Measurements from ENCODE around the gene FICD.
"Not testable (repeated sequence)": the region's sequence is repeated elsewhere in the genome, so short reads cannot be mapped to it uniquely, and the experiment has no call there.

FICD gene

DNA sequence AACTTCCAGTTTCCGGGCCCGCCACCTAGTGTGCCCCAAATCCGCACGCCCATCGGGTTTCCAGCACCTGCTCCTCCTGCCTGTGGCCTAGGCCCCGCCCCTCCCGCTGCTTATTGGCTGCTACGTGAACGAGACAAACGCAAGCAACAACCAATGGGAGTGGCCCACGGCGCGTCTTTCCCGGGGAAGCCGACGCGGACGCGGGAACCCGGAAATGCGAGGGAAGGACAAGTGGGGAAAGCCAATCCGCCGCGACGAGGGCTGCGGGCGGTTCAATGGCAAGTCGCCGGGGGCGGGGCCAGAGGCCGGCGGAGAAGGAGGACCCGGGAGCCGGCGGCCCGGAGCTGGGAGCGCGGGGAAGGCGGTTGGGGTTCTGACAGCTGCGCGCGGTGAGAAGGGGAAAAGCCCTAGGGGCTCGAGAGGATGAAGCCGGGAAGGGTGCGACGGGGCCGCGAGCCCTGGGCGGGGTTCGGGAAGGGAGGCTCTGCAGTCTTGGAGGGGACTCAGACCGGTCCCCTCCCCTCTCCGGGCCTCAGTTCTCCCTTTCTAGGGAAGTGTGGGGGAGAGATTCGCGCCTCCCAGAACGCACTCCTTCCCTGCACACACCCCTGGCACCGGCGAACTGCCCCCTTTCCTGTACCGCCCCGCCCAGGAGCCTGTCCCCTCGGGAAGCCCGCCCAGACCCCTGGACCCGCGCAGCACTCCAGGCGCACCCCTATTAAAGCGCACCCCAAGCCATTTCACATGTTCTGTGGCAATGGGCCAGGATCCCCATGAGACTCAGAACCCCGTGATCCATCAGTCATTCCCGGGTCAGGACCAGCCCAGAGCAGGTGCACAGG is at the start of gene FICD:
Gene FICD, plus strand, starts transcription at position 305 of the 842 bp plus-strand sequence. CDS start 1,696 bp downstream, outside the sequence.
- DNase-seq (ENCODE audit: low spot score): peak; percentile 95

- DNase-seq (ENCODE audit: low spot score): no peak
Observed at GRCh38 chr12:108465417-108465816, 49.7 kb upstream of the FICD start.

- DNase-seq (ENCODE audit: low spot score): peak; percentile 33
Observed at GRCh38 chr12:108468196-108468968, 46.7 kb upstream of the FICD start.

DNA sequence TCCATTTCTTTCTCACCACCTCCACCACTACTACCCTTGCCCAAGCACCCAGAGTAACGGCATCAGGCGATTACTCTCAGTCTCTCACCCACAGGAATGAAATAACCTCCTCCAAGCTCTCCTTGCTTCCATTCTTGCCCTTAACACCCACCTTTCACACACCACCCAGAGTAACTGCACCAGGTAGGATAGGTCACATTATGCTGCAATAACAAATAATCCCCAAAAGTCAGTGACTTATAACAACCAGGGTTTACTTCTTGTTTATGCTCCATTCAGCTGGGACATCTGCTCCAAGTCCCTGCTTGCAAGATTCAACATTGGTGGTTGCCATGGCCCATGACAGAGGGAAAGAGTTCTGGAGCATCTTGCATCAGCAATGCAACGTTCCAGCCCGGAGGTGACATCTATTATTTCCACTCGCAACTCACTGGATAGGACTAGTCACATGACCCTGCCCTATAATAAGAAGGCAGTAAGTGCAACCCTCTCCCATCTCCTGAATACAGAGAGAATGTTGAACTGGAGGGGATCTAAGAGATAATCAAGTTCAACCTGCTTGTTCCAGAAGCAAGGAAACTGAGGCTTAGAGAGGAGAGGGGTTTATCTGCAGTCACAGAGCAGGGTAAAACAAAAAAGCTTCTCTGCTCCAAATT is 41.5 kb upstream of the FICD start:
- DNase-seq (ENCODE audit: low spot score): no peak

GRCh38 chr12:108475396-108475795 is 39.7 kb upstream of the FICD start:
- no peak for DNase-seq (ENCODE audit: low spot score)

DNA sequence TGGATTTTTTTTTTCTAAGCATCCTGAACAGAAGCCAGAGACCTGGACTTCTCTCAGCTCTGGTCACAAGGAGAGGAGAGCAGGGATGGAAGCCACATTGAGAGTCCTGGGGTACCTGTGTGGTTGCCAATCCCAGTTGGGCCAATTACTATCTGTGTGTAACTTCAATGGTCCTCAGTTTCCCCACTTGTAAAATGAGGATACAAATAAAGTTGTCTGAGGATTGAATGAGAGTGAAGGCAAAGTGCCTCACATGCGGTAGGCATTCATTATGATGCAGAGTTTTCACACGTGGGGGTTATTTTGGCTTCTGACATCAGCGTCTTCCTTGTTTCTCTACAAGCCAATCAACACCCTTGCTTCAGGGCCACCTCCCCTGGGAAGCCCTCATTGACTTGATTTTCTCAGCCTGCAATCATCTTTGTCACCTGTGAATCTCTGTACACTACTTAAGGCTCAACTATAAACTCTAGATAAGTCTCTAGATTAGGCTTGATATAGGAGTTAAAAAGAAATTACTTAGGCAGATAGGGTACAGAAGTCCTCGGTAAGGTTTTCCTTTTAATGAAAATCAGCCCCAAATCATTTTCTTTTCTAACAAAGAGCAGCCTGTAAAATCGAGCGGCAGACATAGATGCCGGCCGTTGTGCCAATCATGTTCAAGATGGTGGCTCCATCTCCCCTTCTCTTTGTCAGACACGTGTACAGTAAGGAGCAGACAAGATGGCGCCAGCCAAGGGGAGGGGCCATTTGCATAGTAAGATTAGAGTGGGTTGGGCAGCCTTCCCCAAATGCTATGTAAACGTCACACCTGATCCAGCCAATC is 37.8 kb upstream of the FICD start:
- no peak for DNase-seq (ENCODE audit: low spot score)

GRCh38 chr12:108477881-108478259 is 37.2 kb upstream of the FICD start:
- no peak for DNase-seq (ENCODE audit: low spot score)

- DNase-seq (ENCODE audit: low spot score): no peak
Observed at GRCh38 chr12:108478611-108479206, 36.4 kb upstream of the FICD start.

DNA sequence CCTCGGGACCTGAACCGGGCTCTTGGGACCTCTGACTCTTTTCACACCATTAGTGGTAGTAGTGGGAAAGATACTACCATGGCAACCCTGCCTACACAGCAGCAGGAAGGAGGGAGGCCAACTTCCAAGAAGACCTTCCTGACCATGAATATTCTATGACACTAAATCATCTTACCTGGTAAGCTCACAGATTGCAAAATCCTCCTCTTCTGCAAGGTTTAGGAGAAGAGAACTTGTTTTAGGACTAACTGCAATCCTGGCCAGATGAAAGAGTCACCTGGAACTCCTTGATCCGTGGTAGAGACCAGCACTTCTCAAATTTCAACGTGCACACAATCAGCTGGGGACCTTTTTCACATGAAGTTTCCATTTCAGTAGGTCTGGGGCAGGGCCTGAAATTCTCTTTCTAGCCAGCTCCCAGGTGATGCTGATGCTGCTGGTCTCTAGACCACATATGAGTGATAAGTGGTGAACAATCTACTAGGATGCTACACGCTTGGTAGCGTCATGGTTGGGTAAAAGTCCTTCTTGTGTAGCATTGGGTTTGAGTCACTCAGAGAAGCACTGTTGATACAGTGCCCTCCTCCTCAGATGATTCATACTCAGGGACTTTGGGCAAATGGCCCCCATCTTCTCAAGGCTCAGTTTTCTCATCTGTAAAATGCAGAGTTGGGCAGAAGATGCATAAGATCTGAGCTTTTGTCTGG is 35.6 kb upstream of the FICD start:
- no peak for DNase-seq (ENCODE audit: low spot score)

GRCh38 chr12:108482717-108483212 is 32.3 kb upstream of the FICD start:
- no peak for DNase-seq (ENCODE audit: low spot score)

DNA sequence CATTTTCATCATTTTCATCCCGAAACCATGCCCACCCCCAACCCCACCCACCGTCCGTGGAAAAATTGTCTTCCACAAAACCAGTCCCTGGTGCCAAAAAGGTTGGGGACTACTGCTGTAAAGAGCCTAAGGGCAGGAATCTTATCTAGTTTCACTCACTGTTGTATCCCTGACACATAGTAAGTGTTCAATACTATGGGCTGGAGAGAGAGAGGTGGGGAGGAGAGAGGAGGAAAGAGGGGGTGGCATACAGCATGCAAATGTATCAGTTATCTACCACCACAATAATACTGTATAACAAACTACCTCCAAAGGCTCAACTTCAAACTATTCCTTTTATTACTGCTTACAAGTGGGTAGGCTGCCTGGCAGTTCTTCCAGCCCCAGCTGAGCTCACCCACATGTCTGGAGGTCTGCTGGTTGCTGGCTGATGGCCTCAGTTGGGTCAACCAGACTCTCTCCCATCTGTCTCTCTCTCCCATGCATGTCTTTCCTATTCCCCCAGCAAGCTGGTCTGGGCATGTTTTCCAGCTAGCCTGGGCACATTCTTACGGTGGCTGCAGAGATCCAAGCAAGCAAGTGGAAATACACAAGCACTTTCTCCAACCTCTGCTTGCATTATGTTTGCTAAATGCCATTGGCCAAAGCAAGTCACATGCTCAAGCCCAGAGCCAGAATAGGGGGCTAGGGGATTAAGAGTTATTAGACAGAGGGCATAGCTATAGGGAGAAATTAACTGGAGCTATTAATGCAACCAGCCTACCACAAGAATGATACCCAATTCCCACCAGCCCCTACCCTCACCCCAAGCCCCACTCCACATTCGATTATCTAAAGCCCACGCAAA is 31.6 kb upstream of the FICD start:
- DNase-seq (ENCODE audit: low spot score): no peak

- no peak for DNase-seq (ENCODE audit: low spot score)
Observed at GRCh38 chr12:108484431-108484830, 30.6 kb upstream of the FICD start.

- DNase-seq (ENCODE audit: low spot score): no peak
Observed at GRCh38 chr12:108484845-108485244, 30.2 kb upstream of the FICD start.

- not testable (repeated sequence) for DNase-seq (ENCODE audit: low spot score)
Observed at GRCh38 chr12:108485371-108485770, 29.7 kb upstream of the FICD start.

GRCh38 chr12:108487029-108487428 is 28.0 kb upstream of the FICD start:
- DNase-seq (ENCODE audit: low spot score): not testable (repeated sequence)

GRCh38 chr12:108491256-108491655 is 23.8 kb upstream of the FICD start:
- DNase-seq (ENCODE audit: low spot score): no peak

GRCh38 chr12:108495054-108495453 is 20.0 kb upstream of the FICD start:
- DNase-seq (ENCODE audit: low spot score): peak; percentile 62

- no peak for DNase-seq (ENCODE audit: low spot score)
Observed at GRCh38 chr12:108495823-108496579, 19.1 kb upstream of the FICD start.

DNA sequence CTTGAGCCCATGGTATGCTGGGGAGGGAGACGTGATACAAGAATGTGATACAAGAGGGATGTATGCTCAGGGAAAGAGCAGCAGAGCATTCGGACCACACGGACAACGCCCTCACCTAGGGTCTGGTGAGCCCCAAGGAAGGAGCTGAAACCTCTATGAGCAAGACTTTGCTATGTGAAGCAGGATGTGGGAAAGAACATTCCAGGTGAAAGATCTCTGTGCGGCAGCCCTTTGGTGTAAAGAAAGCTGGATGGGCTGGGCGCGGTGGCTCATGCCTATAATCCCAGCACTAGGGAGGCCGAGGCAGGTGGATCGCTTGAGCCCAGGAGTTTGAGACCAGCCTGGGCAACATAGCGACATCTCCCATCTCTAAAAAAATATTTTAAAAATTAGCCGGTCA is 16.9 kb upstream of the FICD start:
- DNase-seq (ENCODE audit: low spot score): no peak
